Measurements from ENCODE around the gene MPZL1. TPM values are rescaled to one million over a fixed set of nuclear protein-coding genes. Genes with fewer than 3 reads are reported as not detected.

MPZL1 gene
- total and polyA plus RNA-seq, 2 of the 8 experiments (the other 6 are each of a cell fraction or from before 2014, with no cell fraction given): 37.8 to 120 TPM

DNA sequence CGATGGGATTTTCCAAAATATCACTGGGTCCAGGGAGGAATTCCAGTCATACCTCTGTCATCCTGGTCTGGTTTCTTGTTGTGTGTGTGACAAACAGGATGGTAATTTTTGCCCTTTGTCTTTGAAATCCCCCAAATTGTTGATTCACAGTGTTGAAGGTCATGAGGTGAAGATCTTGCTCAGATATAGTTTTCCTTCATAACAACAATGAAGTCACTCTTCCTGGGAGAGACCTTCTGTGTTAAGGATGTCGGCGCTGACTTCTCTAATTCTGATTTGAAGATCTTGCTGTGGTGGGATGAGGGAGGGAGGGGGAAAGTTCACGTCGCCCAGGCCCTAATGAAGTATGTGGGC is 32.2 kb upstream of the MPZL1 start:
- no peak overlapping the region for H3K23ac ChIP-seq (ENCODE audit: insufficient read length)
- H3K79me2 ChIP-seq (ENCODE audit: control insufficient read depth in 1 of 2, insufficient read depth in 2 of 2, low read length in 2 of 2): no peaks in the 10 kb centered on the region
- no peak overlapping the region for H2BK15ac ChIP-seq (ENCODE audit: low read length)
- H4K8ac ChIP-seq (ENCODE audit: extremely low read depth, insufficient read depth, low read length): no peak overlapping the region
- H3K27me3 ChIP-seq (replicated peaks in 1 of 4; ENCODE audit: control insufficient read depth in 3 of 4, extremely low read depth in 1 of 4, insufficient read depth in 3 of 4, low read length in 3 of 4): no peaks in the 10 kb centered on the region; a peak in 1 of 7 replicates
- no peak overlapping the region for H3K4ac ChIP-seq (replicated peaks; ENCODE audit: insufficient read length, low read depth, low read length)
- H4K91ac ChIP-seq (replicated peaks; ENCODE audit: insufficient read length, low read length): no peak overlapping the region
- CTCF ChIA-PET (ENCODE audit: partially characterized antibody): interaction anchor here (0.7 to 1.9 kb wide), 5 partner anchors 16 to 132 kb away, joined by 3 to 9 read pairs (median 4); no protein-coding TSS in a partner anchor
- H2BK12ac ChIP-seq (ENCODE audit: low read depth, low read length): no peak overlapping the region
- no peak overlapping the region for H3K4me3 ChIP-seq (ENCODE audit: extremely low read depth in 1 of 4, insufficient read depth in 2 of 4, low read depth in 3 of 4, low read length in 4 of 4)
- H3K9me3 ChIP-seq (ENCODE audit: insufficient read depth in 2 of 2, low read depth in 1 of 2, low read length in 1 of 2): no peaks in the 10 kb centered on the region
- no peak overlapping the region for H3K56ac ChIP-seq (replicated peaks; ENCODE audit: insufficient read length, low read depth, low read length)
- H4K20me1 ChIP-seq (replicated peaks in 1 of 2; ENCODE audit: control insufficient read depth in 1 of 2, insufficient read depth in 2 of 2, low read length in 2 of 2): no peaks in the 10 kb centered on the region
- no peak overlapping the region for H2BK20ac ChIP-seq (ENCODE audit: low read length)
- no peak overlapping the region for H2BK120ac ChIP-seq (replicated peaks; ENCODE audit: low read depth, low read length)
- H4K5ac ChIP-seq (ENCODE audit: insufficient read length, low read depth, low read length): no peak overlapping the region
- H3K4me1 ChIP-seq (replicated peaks in 1 of 4; ENCODE audit: control insufficient read depth in 3 of 4, insufficient read depth in 4 of 4, low read length in 3 of 4): peaks cover 0 to 5% (median 0%) of the 10 kb centered on the region in 4 experiments; a peak in 3 of 7 replicates
- POLR2A ChIA-PET (ENCODE audit: partially characterized antibody): interaction anchor here (1.6 kb wide), 1 partner anchor 136 kb away, joined by 3 read pairs; the partner anchor contains the start of gene CREG1
- H2AFZ ChIP-seq (ENCODE audit: low read length): no peak overlapping the region
- 93% methylated on average over 5 of the region's 5 CpGs; no CpG with 5 or more reads in 1 of the 2 experiments for WGBS, 2 experiments (ENCODE audit: extremely low coverage in 1 of 2, insufficient coverage in 1 of 2, insufficient read length in 1 of 2, insufficient replicate concordance in 2 of 2, low coverage in 1 of 2, low lambda C conversion rate in 2 of 2, missing lambda C conversion rate in 1 of 2)
- H3K79me1 ChIP-seq (ENCODE audit: low read depth, low read length): no peaks in the 10 kb centered on the region
- no peak overlapping the region for H3K18ac ChIP-seq (ENCODE audit: extremely low read depth, low read length)
- DNase-seq (ENCODE audit: low read depth in 1 of 2, low spot score in 2 of 2): no peak
- no peaks in the 10 kb centered on the region; the same call in 1 of the 2 replicates for H3K23me2 ChIP-seq (ENCODE audit: low read depth, low read length)
- FAIRE-seq: no peak
- no peaks in the 10 kb centered on the region for H3K36me3 ChIP-seq (ENCODE audit: control insufficient read depth in 2 of 4, insufficient read depth in 4 of 4, low read length in 3 of 4)
- H3K14ac ChIP-seq (ENCODE audit: insufficient read length): no peak overlapping the region
- H3K9ac ChIP-seq (replicated peaks in 1 of 4; ENCODE audit: extremely low read depth in 1 of 4, low read depth in 3 of 4, low read length in 3 of 4): no peak overlapping the region
- H2AK5ac ChIP-seq (ENCODE audit: low read depth, low read length): no peak overlapping the region
- no peak overlapping the region for H3K4me2 ChIP-seq (ENCODE audit: insufficient read depth in 1 of 2, low read depth in 2 of 2, low read length in 2 of 2)
- H2BK5ac ChIP-seq (ENCODE audit: low read depth, low read length): peak overlapping the region; percentile 2; the same call in 1 of the 2 replicates
- H3K27ac ChIP-seq (ENCODE audit: low read depth, low read length): no peak overlapping the region
- no peak for TF ChIP-seq TEAD4 (IDR thresholded peaks at IDR 0.05; ENCODE audit: low read depth, low read length)
- no peak for TF ChIP-seq FOSL1 (IDR thresholded peaks at IDR 0.05; ENCODE audit: insufficient read depth, low read depth, low read length)
- TF ChIP-seq PHF8 (conservative IDR thresholded peaks at IDR 0.05; ENCODE audit: low read depth, low read length): no peak
- TF ChIP-seq EP300 (IDR thresholded peaks at IDR 0.05; ENCODE audit: borderline replicate concordance in 1 of 2, low read depth in 2 of 2, low read length in 2 of 2): no peak
- TF ChIP-seq GABPA (IDR thresholded peaks at IDR 0.05; ENCODE audit: borderline replicate concordance, insufficient read depth, low read length): no peak
- TF ChIP-seq HDAC2 (IDR thresholded peaks at IDR 0.05; ENCODE audit: borderline replicate concordance in 1 of 2, low read depth in 2 of 2, low read length in 2 of 2): no peak
- TF ChIP-seq TBP (IDR thresholded peaks at IDR 0.05; ENCODE audit: low read depth, low read length): no peak
- TF ChIP-seq, protein P1, sequence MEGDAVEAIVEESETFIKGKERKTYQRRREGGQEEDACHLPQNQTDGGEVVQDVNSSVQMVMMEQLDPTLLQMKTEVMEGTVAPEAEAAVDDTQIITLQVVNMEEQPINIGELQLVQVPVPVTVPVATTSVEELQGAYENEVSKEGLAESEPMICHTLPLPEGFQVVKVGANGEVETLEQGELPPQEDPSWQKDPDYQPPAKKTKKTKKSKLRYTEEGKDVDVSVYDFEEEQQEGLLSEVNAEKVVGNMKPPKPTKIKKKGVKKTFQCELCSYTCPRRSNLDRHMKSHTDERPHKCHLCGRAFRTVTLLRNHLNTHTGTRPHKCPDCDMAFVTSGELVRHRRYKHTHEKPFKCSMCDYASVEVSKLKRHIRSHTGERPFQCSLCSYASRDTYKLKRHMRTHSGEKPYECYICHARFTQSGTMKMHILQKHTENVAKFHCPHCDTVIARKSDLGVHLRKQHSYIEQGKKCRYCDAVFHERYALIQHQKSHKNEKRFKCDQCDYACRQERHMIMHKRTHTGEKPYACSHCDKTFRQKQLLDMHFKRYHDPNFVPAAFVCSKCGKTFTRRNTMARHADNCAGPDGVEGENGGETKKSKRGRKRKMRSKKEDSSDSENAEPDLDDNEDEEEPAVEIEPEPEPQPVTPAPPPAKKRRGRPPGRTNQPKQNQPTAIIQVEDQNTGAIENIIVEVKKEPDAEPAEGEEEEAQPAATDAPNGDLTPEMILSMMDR (IDR thresholded peaks at IDR 0.05; ENCODE audit: control extremely low read depth in 1 of 3, insufficient read depth in 1 of 3, low read depth in 1 of 3, low read length in 3 of 3): no peak
- no peak for TF ChIP-seq EGR1 (IDR thresholded peaks at IDR 0.05; ENCODE audit: borderline replicate concordance, low read depth, low read length)
- TF ChIP-seq RNF2 (IDR thresholded peaks at IDR 0.05; ENCODE audit: borderline replicate concordance, low read depth, low read length, missing control alignments, poor library complexity, severe bottlenecking): no peak
